B cell (primary cell): Measurements from ENCODE around the gene RNF213. TPM values are rescaled to one million over a fixed set of nuclear protein-coding genes. Genes with fewer than 3 reads are reported as not detected.

Experiments used
- ATAC-seq: fragments of 200-7000 bp; cut with Tn5 transposase; one replicate; pipeline ENCODE4 v1.10.0; 2021; ENCODE audit warnings: low read depth, mild to moderate bottlenecking, moderate number of reproducible peaks, moderate library complexity
- CTCF ChIA-PET: fragments of 350-600 bp; sonication (Branson Sonifier 250); formaldehyde crosslinking; loops from one replicate; lab custom pipeline; 2021; ENCODE audit warnings: antibody characterized with exemption, inconsistent platforms; lab: Charles Lee
- POLR2A ChIA-PET: fragments of 350-600 bp; sonication (Branson Sonifier 250); formaldehyde crosslinking; loops from one replicate; lab custom pipeline; 2021; ENCODE audit warnings: antibody characterized with exemption; lab: Charles Lee
- DNase-seq: peaks from one replicate; pipeline ENCODE4 v3.0.0; 2013
- H2AFZ ChIP-seq: 2 replicates; pipeline ENCODE4 v1.6.1; 2012; ENCODE audit warnings: mild to moderate bottlenecking, low read depth, low read length; ENCODE audit not compliant: insufficient read depth, poor library complexity, severe bottlenecking
- H3K27ac ChIP-seq, 2 donors: 1 replicate in 1 of 2; 2 replicates in 1 of 2; pipeline ENCODE4 v1.5.1; 2012 to 2013; ENCODE audit warnings: low read length in 2 of 2, mild to moderate bottlenecking in 2 of 2, moderate library complexity in 1 of 2
- H3K27me3 ChIP-seq, 4 experiments: fragments of 200-600 bp in 1 of 4; sonication (generic) in 1 of 4; replicated peaks in 1 of 4; 1 replicate in 2 of 4; 2 replicates in 2 of 4; pipeline versions ENCODE4 v1.6.1 to v1.7.0; 2013 to 2016; ENCODE audit warnings: low read length in 3 of 4, mild to moderate bottlenecking in 2 of 4, mixed read lengths in 1 of 4, moderate library complexity in 1 of 4; ENCODE audit not compliant: insufficient read depth in 4 of 4, control insufficient read depth in 3 of 4; ENCODE audit errors: control extremely low read depth in 1 of 4
- H3K36me3 ChIP-seq, 2 experiments: replicated peaks in 1 of 2; 1 replicate in 1 of 2; 2 replicates in 1 of 2; pipeline versions ENCODE4 v1.6.1 to v1.7.1; 2013; ENCODE audit warnings: low read length in 1 of 2; ENCODE audit not compliant: insufficient read depth in 2 of 2, control insufficient read depth in 1 of 2; ENCODE audit errors: control extremely low read depth in 1 of 2, extremely low read depth in 1 of 2
- H3K4me1 ChIP-seq, 2 donors: fragments of 200-600 bp in 1 of 2; sonication (generic) in 1 of 2; 1 replicate in 1 of 2; 2 replicates in 1 of 2; pipeline versions ENCODE4 v1.5.1 to v1.6.1; 2013 to 2017; ENCODE audit warnings: low read length in 2 of 2; ENCODE audit not compliant: control insufficient read depth in 2 of 2, insufficient read depth in 2 of 2
- H3K4me2 ChIP-seq: replicated peaks from 2 replicates; pipeline ENCODE3; 2012; ENCODE audit warnings: mild to moderate bottlenecking, low read depth, low read length; ENCODE audit not compliant: poor library complexity, severe bottlenecking
- H3K4me3 ChIP-seq, 5 experiments: fragments of 200-600 bp in 1 of 5; sonication (generic) in 1 of 5; 1 replicate in 3 of 5; 2 replicates in 2 of 5; pipeline versions ENCODE4 v1.5.1 to v1.7.0; 2011 to 2016; ENCODE audit warnings: low read length in 4 of 5, mild to moderate bottlenecking in 4 of 5, low read depth in 2 of 5, control low read depth in 1 of 5, moderate library complexity in 1 of 5; ENCODE audit not compliant: insufficient read depth in 1 of 5; ENCODE audit errors: control extremely low read depth in 1 of 5, extremely low read depth in 1 of 5
- H3K79me2 ChIP-seq: fragments of 200-600 bp; sonication (generic); one replicate; pipeline ENCODE4 v1.6.0; 2016; ENCODE audit warnings: low read length; ENCODE audit not compliant: control insufficient read depth, insufficient read depth
- H3K9ac ChIP-seq: fragments of 200-600 bp; sonication (generic); 2 replicates; pipeline ENCODE4 v1.6.1; 2017; ENCODE audit warnings: mild to moderate bottlenecking, low read length, moderate library complexity
- H3K9me3 ChIP-seq, 3 donors: one replicate each; pipeline versions ENCODE4 v1.6.1 to v1.7.1; 2013; ENCODE audit warnings: low read length in 2 of 3; ENCODE audit not compliant: control insufficient read depth in 2 of 3, insufficient read depth in 1 of 3; ENCODE audit errors: control extremely low read depth in 1 of 3
- H4K20me1 ChIP-seq: 2 replicates; pipeline ENCODE4 v1.6.0; 2012; ENCODE audit warnings: mild to moderate bottlenecking, low read length; ENCODE audit not compliant: insufficient read depth, control insufficient read depth, poor library complexity, severe bottlenecking
- H3K27ac Mint-ChIP-seq: one replicate; pipeline ENCODE4 v1.8.0; 2021; ENCODE audit warnings: mixed read lengths
- H3K27me3 Mint-ChIP-seq: one replicate; pipeline ENCODE4 v1.8.0; 2021; ENCODE audit warnings: mixed read lengths
- H3K4me1 Mint-ChIP-seq: one replicate; pipeline ENCODE4 v1.8.0; 2021; ENCODE audit warnings: mixed read lengths
- H3K4me3 Mint-ChIP-seq: one replicate; pipeline ENCODE4 v1.8.0; 2021; ENCODE audit warnings: mixed read lengths
- H3K9me3 Mint-ChIP-seq: one replicate; pipeline ENCODE4 v1.8.0; 2022; ENCODE audit warnings: mixed read lengths; ENCODE audit not compliant: insufficient read depth
- CTCF ChIP-seq: fragments of 200-600 bp; IDR thresholded peaks from one replicate; pipeline ENCODE4 v1.8.0; 2022; ENCODE audit warnings: antibody characterized with exemption, mild to moderate bottlenecking
- EZH2 ChIP-seq: IDR thresholded peaks from 2 replicates; pipeline ENCODE4 v1.6.1; 2012; ENCODE audit warnings: borderline replicate concordance, low read depth, mild to moderate bottlenecking, moderate library complexity, low read length; ENCODE audit not compliant: insufficient read depth, poor library complexity, severe bottlenecking
- WGBS: methylation state at CpG from one replicate; pipeline ENCODE4 v1.1.5; 2013; ENCODE audit warnings: missing lambda C conversion rate; ENCODE audit not compliant: insufficient coverage; 5-methylcytosine and 5-hydroxymethylcytosine counted together
- intact Hi-C: fragments of 100-400 bp; cut with micrococcal nuclease; formaldehyde crosslinking; loops from one replicate; pipeline ENCODE4 v1.10.0; 2022
- polyA plus RNA-seq: library from polyadenylated mRNA; depleted of rRNA; stranded (reverse); fragments of >200 nt; gene quantifications from 2 replicates; pipeline ENCODE4 v1.2.3, GENCODE V29; 2012
- total RNA-seq, 2 donors: library from RNA; stranded (reverse); fragments of 120-200 nt in 1 of 2; gene quantifications; 1 replicate in 1 of 2; 2 replicates in 1 of 2; pipeline versions ENCODE4 v1.2.3 to v1.2.4, GENCODE V29; 2013 to 2022

RNF213 gene
- total and polyA plus RNA-seq, 2 donors (not counting 1 experiment from before 2014, with no cell fraction given): 121 to 287 TPM

DNA sequence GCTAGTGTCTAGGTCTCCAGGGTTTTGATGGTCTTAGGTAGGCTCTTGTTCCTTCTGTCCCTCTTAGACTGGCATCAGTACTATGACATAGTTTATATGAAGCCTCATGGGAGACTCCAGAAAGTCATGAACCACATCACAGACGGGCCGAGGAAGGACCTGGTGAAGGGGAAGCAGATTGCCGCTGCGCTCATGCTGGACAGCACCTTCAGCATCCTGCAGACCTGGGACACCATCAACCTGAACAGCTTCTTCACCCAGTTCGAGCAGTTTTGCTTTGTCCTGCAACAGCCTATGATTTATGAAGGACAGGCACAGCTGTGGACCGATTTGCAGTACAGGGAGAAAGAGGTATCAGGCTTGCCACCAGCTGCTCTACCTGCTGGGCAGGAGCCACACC is 34.0 kb downstream of the RNF213 start:
- CTCF ChIA-PET: interaction anchor here (1.3 kb wide), 1 partner anchor 99 kb away, joined by 3 read pairs; no protein-coding TSS in a partner anchor
- Mint-ChIP-seq H3K4me3 (no peak overlapping the region), H3K27ac (no peak overlapping the region), H3K9me3 (no peaks in the 10 kb centered on the region), H3K27me3 (no peaks in the 10 kb centered on the region), H3K4me1 (no peaks in the 10 kb centered on the region)
- Histone ChIP-seq H3K9ac (no peak overlapping the region), H4K20me1 (peaks cover 31% of the 10 kb centered on the region), H3K4me2 (no peak overlapping the region), H2AFZ (no peak overlapping the region), H3K27ac (no peak overlapping the region), H3K27me3 (no peaks in the 10 kb centered on the region), H3K79me2 (peaks cover 15% of the 10 kb centered on the region), H3K9me3 (peaks cover 0 to 5% (median 0%) of the 10 kb centered on the region in 3 donors), H3K4me1 (no peaks in the 10 kb centered on the region), H3K4me3 (no peak overlapping the region), H3K36me3 (peaks cover 8 to 90% of the 10 kb centered on the region in 2 experiments)
- POLR2A ChIA-PET: no interaction called here
- intact Hi-C loops: no loop called here
- DNase-seq (no peak), ATAC-seq (no peak)
- no peak for TF ChIP-seq EZH2
- TF ChIP-seq CTCF: no peak
- 93% methylated on average over 6 of the region's 6 CpGs for WGBS

DNA sequence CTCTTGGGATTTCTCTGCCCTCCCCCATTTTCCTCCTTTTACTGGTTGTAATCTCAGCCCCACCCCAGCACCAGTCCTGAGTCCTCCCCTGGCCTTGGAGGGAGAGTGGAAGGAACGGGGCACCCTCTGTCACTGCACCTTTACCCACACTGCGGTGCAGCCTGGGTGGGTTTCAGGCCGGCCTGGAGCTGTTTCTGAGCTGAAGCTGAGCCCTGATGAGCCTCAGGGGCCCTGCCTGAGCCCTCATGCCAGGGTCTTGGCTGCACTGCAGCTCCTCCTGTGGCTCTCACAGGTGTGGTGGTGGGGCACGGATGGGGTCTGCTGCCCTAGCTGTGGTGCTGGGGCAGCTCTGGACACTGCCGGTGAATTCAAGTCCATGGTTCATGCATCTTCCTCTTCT is 34.5 kb downstream of the RNF213 start:
- H3K9ac ChIP-seq: no peak overlapping the region
- H3K9me3 Mint-ChIP-seq: no peaks in the 10 kb centered on the region

More for the DNA sequence above, 34.5 kb downstream of the RNF213 start:
- Histone ChIP-seq H4K20me1 (peaks cover 31% of the 10 kb centered on the region), H3K27me3 (no peaks in the 10 kb centered on the region), H3K27ac (no peak overlapping the region), H3K4me1 (no peaks in the 10 kb centered on the region), H3K4me3 (no peak overlapping the region), H3K9me3 (peaks cover 0 to 7% (median 0%) of the 10 kb centered on the region in 3 donors), H3K79me2 (peaks cover 18% of the 10 kb centered on the region), H2AFZ (no peak overlapping the region), H3K36me3 (peaks cover 8 to 90% of the 10 kb centered on the region in 2 experiments), H3K4me2 (no peak overlapping the region)
- 94% methylated on average over 3 of the region's 5 CpGs for WGBS
- ATAC-seq (no peak), DNase-seq (peak; percentile 4)
- ChIA-PET POLR2A (no interaction called here), CTCF (interaction anchor here (1.3 kb wide), 1 partner anchor 99 kb away, joined by 3 read pairs; no protein-coding TSS in a partner anchor)
- H3K27me3 Mint-ChIP-seq: no peaks in the 10 kb centered on the region
- TF ChIP-seq CTCF (no peak), EZH2 (no peak)
- H3K4me3 Mint-ChIP-seq: no peak overlapping the region
- no peak overlapping the region for H3K27ac Mint-ChIP-seq
- intact Hi-C loops: no loop called here
- no peaks in the 10 kb centered on the region for H3K4me1 Mint-ChIP-seq
